AG08396 (cell line): ENCODE results near the gene MAGEF1.

ENCODE experiments used
- DNase-seq: peaks from one replicate; pipeline ENCODE4 v3.0.0; 2012; ENCODE audit warnings: low spot score, mixed read lengths

MAGEF1 gene

DNA sequence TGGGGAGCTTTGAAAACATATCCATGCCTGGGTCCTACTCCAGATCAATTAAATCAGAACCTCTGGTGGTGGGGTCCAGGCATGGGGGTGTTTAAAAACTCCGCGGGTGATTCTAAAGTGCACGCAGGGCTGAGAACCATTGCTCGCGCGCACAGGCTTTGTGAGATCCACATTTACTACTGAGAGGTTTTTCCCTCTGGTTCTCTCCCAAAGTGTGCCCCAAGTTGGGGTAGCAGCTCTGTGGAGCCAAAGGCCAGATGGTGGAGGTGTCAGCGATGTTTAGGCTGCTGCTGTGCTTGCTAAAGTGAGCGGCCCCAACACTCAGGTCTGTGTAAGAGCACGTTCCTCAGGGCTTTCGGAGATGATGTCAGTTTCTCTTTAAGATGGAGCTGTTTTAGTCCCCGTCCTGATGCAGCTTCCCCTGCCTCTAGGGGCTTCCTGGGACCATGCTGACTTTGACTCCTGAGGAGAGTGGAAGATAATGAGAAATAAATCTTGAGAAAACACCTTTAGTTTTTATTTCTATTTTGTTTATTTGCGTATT, 13.4 kb upstream of the MAGEF1 start:
- DNase-seq: no peak

DNA sequence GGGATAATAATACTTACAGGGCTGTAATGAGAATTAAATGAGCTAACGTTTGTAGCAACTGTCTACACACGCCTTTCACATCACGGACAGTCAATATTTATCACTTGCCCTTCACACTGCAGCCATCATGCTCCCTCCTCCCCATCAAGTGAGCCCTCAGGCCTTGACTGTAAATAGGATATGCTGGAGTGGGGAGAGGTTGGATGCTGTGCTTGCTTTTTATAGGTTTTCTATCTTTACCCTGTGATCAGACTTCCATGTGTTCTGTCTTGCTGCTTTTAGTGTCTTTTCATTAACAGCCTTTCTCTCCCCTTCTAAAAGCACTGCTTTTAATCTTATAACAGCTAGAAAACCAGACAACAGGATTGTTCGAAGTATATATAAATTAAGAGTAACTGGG, 12.8 kb upstream of the MAGEF1 start:
- DNase-seq: no peak

DNA sequence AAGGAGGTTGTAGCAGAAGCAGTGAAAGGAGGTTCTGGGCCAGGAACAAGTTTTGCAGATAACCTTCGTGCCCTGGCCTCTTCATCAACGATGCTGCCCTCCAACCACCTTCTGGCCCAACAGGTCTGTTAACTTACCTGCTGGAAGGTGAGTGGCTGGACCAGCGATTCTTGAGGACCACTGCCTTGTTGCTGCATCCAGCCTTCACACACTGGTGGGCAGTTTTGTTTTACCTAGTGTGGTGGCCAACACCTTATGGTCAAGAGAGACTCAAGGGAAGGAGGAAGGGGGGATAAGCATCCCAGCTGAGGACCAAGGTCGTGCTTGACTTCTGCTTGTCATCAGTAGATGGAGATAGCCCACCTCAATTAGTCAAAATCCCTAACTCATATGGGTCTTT, 7.8 kb upstream of the MAGEF1 start:
- no peak for DNase-seq

DNA sequence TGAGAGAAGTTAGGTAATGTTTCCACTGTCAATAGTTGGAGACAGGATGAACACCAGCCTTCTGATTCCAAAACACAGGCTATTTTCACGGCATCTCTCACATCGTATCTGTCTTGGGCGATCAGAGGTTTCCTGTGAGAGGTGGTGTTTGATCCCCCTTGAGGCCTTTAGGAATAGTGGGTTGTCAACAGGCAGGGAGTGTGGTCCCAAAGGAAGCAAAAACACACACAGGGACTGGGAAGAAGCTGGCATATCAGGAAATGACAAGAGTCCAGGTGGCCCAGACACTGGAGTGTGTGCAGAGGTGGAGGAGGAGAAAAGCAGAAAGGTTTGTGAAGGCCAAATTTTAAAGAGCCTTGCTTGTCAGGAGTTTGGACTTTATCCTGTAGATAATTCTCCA, 6.6 kb upstream of the MAGEF1 start:
- DNase-seq: no peak

DNA sequence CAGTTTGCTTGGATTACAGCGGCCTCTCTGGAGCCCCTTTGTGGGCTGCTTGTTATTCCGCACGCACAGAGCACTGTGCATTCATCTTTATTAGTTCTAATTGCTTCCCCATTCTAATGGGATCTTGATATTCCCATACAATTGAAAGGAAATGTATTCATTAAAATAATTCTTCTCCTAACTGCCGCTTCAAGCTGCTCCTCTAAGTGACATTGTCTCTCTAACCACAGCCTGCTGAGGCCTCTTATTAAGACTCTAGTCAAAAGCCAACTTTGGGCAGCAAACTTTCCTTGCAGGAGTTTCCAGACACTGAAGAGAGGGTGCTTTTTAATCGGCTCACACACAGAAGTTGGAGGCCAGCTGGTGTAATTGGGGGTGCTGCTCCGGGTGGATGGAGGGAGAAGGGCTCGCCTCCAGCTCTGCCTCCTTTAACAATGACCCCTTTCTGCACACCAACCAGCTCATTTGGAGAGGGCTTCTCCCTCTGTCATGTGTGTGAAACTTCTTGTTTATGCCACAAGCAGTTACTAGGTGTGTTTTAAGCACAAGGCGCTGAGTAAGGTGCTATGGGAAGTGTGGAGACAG, 5.6 kb upstream of the MAGEF1 start:
- DNase-seq: no peak

DNA sequence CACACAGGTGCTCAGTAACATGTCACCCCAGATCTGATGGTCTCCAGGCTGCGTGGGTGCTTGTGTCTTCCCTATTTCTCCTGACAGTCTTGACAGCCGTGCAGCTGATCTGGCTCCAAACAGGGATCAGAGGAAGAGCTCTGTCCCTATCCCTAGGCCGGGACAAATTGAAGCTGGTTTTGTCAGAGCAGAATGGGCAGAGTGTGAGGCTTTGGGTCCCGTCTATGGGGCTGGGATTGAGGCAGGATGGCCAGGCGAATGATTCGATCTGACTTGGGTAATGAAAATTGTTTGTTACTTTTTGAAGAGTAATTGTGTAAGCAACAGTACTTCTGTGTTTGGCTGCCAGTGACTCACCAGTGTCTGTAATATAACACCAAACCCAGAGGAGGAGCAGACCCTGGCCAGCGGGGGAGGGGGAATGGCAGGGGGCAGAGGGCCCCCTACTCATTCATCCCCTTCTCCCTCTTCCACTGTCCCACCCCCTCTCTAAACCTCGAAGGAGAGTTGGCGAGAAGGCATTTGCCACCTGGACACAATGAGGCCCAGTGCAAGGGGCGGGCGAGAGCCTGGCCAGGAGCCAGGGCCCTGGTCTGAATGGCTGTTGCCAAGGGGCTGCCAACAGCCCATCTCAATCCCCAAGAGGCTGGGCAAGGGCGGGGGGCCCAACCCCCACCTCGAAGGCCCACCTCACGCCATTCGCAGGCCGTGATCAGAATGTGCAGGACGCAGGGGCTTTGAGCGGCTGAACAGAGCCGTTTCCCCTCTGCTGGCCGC, 4.9 kb upstream of the MAGEF1 start:
- peak; percentile 68 for DNase-seq

DNA sequence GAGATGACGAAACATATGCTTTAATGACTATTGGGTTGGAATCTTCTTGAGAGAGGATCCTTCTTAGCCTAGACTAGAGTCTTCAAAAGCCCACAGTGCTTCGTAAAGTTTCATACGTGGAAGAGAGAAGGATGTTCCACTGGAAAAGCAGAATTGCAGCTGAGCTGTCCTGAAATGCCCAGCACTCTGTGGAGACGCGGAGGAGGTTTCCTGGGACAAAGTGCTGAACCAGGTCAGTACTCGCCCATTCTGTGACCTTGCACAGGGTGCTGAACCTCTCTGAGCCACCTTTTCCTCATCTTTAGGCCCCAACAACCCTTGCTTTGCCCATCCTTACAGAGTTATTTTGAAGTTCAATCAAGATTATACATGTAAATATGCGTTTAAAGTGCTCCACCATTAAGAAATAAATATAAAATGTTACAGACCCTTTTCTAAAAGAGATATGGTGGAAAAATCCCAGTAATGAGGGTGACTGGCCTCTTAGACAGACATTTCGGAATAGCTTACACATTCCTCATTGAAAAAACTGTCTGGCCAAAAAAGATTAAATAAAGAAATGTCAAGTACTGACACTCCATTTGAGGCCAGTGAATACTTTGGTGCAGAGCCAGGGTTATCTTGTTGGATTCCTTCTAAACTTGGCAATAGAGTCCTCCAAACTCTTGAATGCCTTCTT, 4.2 kb upstream of the MAGEF1 start:
- DNase-seq: peak; percentile 49

DNA sequence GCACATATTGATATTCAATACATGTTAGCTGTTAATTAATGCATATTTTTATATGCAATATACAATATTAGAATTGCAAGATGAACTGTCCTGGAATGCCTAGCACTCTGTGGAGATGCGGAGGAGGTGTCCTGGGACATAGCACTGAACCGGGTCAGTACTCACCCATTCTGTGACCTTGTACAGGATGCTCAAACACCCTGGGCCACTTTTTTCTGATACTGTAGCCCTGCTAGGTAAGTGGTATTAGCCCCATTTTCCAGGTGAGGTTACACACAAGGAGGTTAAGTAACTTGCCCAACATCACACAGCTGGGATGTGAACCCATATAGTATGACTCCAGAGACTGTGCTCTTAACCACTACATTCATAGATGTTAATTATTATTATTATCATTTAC, 1.7 kb upstream of the MAGEF1 start:
- DNase-seq: no peak

DNA sequence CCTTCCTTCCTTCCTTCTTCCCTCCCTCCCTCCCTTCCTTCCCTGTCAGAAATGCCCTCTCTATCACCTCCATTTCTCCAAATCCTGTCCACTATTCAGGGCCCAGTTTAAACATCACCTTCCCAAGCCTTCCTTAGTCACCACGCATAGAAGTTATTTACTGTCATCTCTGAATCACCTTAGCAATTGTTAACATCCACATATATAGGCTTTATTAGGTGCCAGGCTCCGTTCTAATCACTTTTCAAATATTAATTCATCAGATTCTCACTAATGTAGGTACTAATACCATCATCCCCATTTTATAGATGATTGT, 1.1 kb upstream of the MAGEF1 start:
- DNase-seq: no peak

DNA sequence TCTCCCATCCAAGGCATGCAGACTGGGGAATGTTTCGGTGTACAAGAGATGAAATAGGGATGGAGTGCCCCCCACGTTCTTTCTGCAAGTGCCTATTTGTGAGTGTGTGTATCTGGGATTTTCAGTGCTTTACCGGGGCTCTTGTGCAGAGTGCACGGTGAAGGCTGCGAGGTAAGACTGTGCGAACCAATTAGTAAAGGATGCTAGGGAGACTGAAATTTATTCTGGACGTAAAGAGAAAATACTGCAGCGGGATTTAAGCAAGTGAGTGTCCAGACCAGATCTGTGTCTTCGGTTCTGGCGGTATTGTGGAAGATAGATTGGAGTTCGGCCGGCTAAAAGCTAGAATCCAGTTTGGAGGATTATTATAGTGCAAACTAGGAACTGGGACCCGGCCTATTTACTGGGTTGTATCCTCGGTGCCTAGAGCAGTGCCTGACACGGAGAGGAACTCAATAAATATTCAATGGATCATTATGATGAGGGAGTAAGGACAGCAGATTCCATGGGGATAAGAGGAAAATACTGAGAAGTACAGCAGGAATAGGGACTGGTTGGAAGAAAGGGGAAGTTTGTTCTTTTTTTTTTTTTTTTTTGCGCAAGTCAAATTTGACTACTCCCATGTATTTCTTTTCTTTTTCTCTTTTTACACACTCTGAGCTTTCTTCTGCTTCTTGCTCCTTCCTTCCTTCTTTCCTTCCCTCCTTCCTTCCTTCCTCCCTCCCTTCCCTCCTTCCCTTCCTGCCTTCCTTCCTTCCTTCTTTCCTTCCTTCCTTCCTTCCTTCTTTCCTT, 580 bp upstream of the MAGEF1 start:
- no peak for DNase-seq

DNA sequence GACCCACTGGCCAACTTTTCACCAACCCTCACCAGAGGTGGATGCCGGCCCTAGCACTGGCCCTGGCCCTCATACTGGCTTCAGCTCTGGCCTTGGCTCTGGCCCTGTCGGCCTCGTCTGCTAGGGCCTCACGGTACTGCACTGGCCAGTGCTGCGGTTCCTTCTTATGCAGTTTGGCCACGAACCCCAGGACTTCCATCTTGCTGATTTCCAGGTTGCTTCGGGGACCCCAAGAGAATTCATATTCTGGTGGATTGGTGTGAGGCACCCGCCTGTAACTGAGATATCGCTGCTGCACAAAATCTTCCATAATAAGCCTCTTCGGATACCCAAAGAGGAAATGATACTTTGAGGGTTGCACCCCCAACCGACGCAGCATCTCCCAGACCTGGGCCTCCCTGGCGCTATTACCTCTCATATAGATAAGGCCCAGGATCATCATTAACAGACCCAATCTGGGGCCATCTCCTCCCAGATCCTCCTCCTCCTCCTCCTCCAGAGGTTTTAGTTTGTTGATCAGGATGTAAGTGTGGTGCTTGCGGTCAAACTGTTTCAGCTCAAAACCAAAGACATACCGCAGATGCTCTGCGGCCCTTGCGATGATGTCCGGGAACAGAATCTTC, 883 bp downstream of the MAGEF1 start:
- no peak for DNase-seq

DNA sequence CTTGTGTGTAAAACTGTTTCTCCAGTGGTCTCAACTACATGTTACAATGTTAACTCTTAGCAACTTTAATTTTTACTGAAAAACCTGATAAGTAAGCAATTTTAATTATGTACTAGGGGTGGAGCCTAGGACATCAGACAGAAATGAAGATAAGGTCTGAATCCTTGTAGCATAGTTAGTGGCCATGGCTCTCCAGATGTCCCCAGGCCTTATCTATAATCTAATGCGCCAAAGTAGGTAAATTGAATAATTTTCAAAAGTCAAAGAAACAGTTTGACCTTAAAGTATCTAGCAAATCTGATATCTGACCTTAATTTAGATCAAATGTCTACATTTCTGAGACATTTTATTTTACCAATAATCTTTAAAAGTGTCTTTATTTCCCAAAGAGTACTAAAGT, 8.2 kb downstream of the MAGEF1 start:
- no peak for DNase-seq

DNA sequence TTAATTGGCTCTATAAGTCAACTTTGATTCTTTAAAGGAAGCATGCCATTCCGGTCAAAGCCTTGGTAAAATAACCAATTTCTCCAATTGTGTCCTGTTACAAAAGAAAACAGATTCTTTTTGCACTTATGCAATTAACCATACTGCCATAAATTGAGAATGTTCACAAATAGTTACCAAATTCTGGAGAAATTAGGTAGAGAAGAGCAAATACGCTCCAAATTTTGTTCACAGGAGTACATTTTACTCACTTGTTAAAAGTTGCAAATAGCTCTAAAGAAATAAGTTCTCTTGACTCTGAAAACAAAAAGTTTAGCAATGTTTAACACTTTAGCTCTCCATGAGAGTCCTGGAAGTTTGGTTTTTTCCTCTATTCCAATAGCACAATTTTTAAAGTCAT, 11.1 kb downstream of the MAGEF1 start:
- DNase-seq: no peak

DNA sequence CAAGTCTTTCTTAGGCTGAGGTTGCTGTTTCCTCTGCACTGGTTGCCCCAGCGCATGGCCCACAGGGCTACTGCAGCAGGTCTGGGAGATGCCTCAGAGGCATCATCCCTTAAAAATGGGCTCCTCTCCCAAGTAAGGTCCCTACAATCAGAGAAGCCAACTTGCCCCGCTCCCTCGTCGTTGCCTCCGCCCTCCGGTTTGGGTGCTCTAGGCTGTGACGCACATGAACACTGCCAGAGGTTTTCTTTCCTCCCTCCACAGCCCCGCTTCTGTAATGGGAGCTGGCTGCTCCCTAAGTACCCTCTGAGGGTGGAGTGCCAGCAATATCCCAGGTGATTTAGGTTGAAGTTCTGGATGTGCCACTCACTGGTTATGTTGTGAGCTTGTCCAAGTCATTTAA, 14.0 kb downstream of the MAGEF1 start:
- DNase-seq: no peak

DNA sequence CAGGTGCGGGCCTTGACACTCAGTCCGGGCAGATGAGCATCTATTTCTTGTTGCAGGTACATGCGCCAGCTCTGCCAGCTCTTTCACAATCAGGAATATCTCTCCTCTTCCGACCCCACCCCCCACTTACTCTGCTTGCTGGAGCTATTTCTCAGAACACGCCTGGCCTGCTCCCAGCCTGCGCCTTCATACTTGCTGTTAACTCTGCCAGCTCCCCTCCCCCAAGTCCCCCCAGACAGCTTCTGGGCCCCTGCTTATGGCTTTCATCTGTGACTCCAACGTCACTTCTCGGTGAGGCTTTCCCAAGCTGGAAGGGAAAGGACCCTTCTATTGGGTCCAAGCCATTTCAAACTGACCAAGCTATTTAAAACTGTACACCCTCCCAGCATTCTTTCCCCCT, 15.2 kb downstream of the MAGEF1 start:
- DNase-seq: no peak

DNA sequence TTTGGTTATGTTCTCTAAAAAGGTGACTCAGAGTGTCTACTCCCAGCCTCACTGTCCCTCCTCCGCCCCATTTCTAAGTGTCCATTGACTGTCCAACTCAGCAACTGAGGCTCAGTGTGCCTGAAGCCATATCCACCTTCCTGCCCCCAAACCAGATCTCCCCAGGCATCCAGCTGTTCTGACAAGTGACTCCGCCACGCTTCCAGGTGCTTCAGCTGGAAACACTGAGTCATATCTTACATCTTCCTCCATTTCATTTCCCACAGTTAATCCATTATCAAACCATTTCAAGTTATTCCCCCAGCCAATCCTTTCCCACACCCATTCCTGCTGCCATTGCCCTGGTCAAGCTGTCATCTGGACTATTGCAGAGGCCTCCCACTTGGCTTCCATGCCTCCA, 17.1 kb downstream of the MAGEF1 start:
- DNase-seq: no peak

DNA sequence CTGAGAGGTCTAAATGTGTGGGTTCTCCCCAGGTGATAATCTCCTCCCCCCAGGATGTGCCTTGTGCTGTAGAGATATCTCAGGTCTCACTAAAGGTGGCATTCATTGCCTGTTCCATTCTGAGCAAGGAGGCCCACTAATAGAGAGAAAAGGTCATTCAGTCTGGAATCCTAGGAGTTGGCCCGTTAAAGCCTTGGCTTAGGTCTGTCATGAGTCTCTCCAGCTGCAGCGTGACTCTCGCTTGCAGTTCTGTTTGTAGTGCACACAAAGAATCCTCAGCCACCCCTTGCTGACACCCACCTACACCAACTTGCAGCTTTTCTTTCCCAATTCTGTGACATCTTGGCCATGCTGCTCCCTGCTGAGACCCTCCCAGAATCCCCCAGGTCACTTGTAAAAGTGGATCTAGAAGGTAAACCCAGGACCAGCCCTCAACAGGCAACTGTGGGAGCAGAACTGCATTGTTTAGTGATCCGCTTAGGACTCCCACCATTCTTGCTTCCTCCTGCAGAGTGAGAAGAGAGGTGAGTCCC, 17.7 kb downstream of the MAGEF1 start:
- DNase-seq: no peak

DNA sequence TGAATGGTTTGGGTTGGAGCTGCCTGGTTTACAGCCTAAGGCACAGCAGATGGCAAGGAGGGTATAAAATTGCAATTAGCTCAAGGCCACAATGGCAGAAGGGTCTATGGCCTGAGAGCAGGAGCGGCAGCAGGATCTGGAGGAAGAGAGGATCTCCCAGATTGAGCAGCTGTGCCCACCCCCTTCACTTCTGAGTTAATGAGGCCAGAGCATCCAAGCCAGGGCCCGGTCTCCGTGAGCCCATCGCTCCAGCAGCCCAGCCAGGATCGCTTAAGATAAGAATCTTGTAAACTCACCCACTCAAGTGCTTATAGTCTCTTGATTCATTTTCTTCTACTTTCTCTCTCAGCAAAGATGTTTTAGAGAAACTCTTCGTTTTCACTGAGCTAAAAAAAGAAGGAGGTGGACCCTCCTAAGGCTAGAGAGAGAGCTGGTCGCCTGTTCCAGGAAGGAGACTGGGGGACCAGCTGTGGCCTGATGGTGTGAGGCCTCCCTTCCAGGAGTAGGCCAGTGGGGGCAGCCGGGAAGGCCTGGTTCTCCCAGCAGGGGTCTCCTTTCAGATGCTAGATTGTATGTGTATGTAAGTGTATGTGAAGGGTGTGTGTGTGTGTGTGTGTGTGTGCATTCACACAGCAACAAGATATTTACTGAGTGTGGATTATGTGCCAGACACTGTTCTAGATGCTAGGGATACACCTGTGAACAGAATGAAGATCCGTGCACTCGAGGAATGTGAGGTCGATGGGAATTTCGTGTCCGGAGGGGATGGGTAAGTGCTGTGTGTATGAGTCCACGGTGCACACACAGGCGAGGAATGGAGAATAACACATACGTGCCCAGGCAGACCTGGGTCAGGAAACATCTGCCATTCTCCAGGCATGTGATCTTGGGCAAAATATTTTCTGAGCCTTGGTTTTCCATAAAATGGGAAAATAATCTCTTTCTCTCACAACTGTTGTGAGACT, 18.6 kb downstream of the MAGEF1 start:
- no peak for DNase-seq

DNA sequence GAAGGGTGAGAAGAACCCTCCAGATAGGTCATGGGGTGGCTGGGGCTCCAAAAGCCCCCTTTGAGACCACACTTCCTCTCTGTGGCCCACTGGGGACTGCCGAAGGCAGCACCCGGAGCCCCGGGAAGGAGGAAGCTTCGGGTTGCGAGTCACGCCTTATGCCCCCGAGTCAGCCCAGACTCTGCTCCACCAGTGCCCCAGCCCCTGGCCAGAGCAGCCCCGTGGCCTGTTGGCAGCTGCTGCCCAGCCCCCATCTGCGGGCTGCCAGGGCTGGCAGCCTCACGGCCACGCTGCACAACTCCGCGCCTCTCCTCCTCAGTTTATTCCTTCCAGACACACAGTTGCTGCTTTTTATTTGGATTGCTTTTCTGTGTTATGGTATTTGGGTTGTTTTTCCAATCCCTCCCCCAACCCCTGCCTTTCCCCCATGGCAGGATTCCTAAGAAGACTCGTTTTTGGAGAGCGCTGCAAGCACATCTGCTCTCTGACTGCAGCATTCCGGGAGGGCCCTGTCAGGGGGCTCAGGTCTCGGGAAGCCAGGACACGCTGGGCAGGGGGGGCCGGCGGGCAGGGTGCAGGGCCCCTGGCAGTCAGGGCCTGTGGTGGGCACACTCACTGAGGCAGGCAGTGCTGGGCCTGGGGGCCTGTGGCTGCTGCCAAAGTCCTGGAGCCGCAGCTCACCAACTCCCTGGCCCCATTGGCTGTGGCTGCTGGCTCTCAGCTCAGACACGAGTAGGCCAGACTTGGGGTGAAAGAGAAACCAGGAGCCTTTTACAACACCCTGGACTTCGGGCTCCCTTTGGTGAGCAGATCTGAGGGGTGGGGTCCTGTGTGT, 20.2 kb downstream of the MAGEF1 start:
- peak; percentile 59 for DNase-seq
